Thymus (tissue), 11 donors: ENCODE measurements around the gene KCTD21. TPM values are rescaled to one million over a fixed set of nuclear protein-coding genes. Genes with fewer than 3 reads are reported as not detected.

Experiments used
- DNase-seq, 9 donors: peaks; one replicate each; pipeline ENCODE4 v3.0.0-alpha.2; 2013; ENCODE audit warnings: low spot score in 9 of 9, low read depth in 6 of 9, missing footprints in 1 of 9
- H3K27ac ChIP-seq, 2 donors: one replicate each; pipeline ENCODE4 v1.5.1; 2013; ENCODE audit warnings: control low read depth in 1 of 2, low read depth in 1 of 2, low read length in 1 of 2, mild to moderate bottlenecking in 1 of 2, moderate library complexity in 1 of 2
- H3K27me3 ChIP-seq, 2 donors: one replicate each; pipeline ENCODE4 v1.5.1; 2013; ENCODE audit warnings: low read length in 1 of 2; ENCODE audit not compliant: control insufficient read depth in 2 of 2, insufficient read depth in 1 of 2
- H3K36me3 ChIP-seq, 2 donors: one replicate each; pipeline ENCODE4 v1.5.1; 2013; ENCODE audit warnings: low read length in 1 of 2, mild to moderate bottlenecking in 1 of 2, moderate library complexity in 1 of 2; ENCODE audit not compliant: control insufficient read depth in 2 of 2, insufficient read depth in 2 of 2
- H3K4me1 ChIP-seq, 2 donors: one replicate each; pipeline ENCODE4 v1.5.1; 2013; ENCODE audit warnings: low read length in 2 of 2; ENCODE audit not compliant: control insufficient read depth in 2 of 2, insufficient read depth in 2 of 2
- H3K4me3 ChIP-seq, 2 donors: one replicate each; pipeline ENCODE4 v1.5.1; 2013; ENCODE audit warnings: low read length in 2 of 2, control low read depth in 1 of 2, mild to moderate bottlenecking in 1 of 2
- H3K9me3 ChIP-seq, 2 donors: one replicate each; pipeline ENCODE4 v1.5.1; 2013; ENCODE audit warnings: low read length in 1 of 2, mild to moderate bottlenecking in 1 of 2; ENCODE audit not compliant: control insufficient read depth in 2 of 2, insufficient read depth in 1 of 2
- WGBS: extraction: QIAGEN DNeasy Blood & Tissue Kit; methylation state at CpG from one replicate; pipeline ENCODE4 v1.1.7; 2013; 5-methylcytosine and 5-hydroxymethylcytosine counted together
- polyA plus RNA-seq: library from polyadenylated mRNA; stranded (reverse); fragments of 200-250 nt; gene quantifications from one replicate; pipeline ENCODE4 v1.2.3, GENCODE V29; 2013
- total RNA-seq: library from RNA; stranded (reverse); fragments of 120-200 nt; gene quantifications from one replicate; pipeline ENCODE4 v1.2.4, GENCODE V29; 2013
- donor health status: healthy.

KCTD21 gene
- total and polyA plus RNA-seq, 2 donors: 3.7 to 5.6 TPM

DNA sequence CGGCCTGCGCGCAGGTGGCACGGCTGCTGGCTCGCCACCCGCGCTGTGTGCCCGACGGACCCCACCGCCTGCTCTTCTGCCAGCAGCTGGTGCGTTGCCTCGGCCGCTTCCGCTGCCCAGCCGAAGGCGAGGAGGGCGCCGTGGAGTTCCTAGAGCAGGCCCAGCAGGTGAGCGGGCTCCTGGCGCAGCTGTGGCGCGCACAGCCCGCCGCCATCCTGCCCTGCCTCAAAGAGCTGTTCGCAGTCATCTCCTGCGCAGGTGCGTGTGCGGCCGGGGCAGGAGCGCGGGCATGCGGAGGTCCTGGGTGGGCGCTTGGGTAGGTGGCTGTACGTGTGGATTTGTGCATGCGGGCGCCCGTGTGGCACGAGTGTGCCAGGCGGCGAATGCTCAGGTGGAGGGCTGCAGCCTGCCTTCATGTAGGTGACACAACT lies 8.2 kb upstream of the KCTD21 start:
- H3K36me3 ChIP-seq: peaks cover 18 to 32% of the 10 kb centered on the region in 2 donors
- peaks cover 1 to 5% of the 10 kb centered on the region in 2 donors for H3K9me3 ChIP-seq
- H3K4me1 ChIP-seq: peaks cover 22 to 68% of the 10 kb centered on the region in 2 donors
- no peak overlapping the region for H3K4me3 ChIP-seq
- WGBS: 93% methylated on average over 40 of the region's 40 CpGs
- no peak overlapping the region for H3K27ac ChIP-seq
- DNase-seq: peak in 1 of 9 donors; percentile 35
- H3K27me3 ChIP-seq: peaks cover 0 to 2% of the 10 kb centered on the region in 2 donors

DNA sequence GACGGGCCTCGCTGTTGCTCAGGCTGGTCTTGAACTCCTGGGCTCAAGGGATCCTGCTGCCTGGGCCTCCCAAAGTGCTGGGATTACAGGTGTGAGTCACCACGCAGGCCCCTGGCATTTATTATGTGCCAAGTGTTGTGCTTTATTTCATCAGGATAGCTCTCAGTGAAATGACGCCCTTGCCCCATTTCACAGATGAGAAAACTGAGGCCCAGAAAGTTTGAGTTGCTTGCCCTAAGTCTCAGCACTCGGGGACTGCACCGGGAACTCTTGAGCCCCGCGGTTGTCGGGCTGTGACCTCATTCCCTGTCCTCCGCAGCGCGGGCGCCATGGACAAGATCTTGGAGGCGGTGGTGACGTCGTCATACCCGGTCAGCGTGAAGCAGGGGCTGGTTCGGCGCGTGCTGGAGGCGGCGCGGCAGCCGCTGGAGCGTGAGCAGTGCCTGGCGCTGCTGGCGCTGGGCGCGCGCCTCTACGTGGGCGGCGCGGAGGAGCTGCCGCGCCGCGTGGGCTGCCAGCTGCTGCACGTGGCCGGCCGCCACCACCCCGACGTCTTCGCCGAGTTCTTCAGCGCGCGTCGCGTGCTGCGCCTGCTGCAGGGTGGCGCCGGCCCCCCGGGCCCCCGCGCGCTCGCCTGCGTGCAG lies 7.6 kb upstream of the KCTD21 start:
- Histone ChIP-seq H3K4me1 (peaks cover 15 to 62% of the 10 kb centered on the region in 2 donors), H3K9me3 (peaks cover 1 to 5% of the 10 kb centered on the region in 2 donors), H3K27me3 (peaks cover 0 to 2% of the 10 kb centered on the region in 2 donors), H3K36me3 (peaks cover 16 to 30% of the 10 kb centered on the region in 2 donors), H3K27ac (no peak overlapping the region), H3K4me3 (no peak overlapping the region)
- WGBS: 74% methylated on average over 60 of the region's 60 CpGs
- DNase-seq: peak in 1 of 9 donors; percentile 43

DNA sequence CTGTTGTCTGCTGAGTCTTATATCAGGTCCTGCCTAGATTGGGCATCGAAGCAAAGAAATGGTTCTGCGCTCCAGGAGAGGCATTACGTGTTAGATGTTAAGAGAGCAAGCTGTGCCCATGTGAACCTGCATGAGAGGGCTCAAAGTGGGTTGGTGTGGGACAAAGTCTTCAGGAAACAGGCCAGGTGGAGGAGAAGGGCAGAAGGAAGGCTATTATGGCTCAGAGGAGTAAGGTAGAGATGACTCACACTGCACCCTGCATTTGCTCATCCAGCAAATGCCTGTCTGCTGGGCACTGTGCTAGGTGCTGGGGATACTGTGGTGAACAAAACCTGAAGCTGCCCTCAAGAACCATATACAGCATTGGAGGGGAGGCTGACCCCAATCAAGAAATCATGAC lies 6.1 kb upstream of the KCTD21 start:
- H3K36me3 ChIP-seq: peaks cover 7 to 21% of the 10 kb centered on the region in 2 donors
- peaks cover 0 to 2% of the 10 kb centered on the region in 2 donors for H3K27me3 ChIP-seq
- no peak for DNase-seq
- WGBS: 97% methylated on average over 3 of the region's 3 CpGs
- H3K9me3 ChIP-seq: peaks cover 1 to 5% of the 10 kb centered on the region in 2 donors
- H3K27ac ChIP-seq: no peak overlapping the region
- H3K4me1 ChIP-seq: peaks cover 17 to 60% of the 10 kb centered on the region in 2 donors
- H3K4me3 ChIP-seq: no peak overlapping the region

DNA sequence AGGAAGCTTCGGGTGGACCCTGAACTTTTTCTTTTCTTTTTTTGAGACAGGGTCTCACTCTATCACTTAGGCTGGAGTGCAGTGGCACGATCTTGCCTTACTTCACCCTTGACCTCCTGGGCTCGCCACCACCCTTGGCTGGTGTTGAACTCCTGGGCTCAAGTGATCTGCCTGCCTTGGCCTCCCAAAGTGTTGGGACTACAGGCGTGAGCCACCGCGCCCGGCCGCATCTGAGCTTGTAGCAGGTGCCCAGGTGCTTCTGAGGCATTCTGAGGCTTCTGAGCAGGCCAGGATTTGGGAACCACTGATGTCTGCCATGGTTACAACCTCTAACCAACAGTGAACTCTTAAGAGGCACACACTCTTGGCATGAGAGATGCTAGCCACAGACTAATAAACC lies 5.4 kb upstream of the KCTD21 start:
- no peak for DNase-seq
- Histone ChIP-seq H3K4me3 (no peak overlapping the region), H3K27ac (no peak overlapping the region), H3K27me3 (peaks cover 0 to 2% of the 10 kb centered on the region in 2 donors), H3K9me3 (peaks cover 1 to 5% of the 10 kb centered on the region in 2 donors), H3K36me3 (peaks cover 7 to 17% of the 10 kb centered on the region in 2 donors), H3K4me1 (peaks cover 20 to 62% of the 10 kb centered on the region in 2 donors)
- WGBS: 97% methylated on average over 8 of the region's 8 CpGs

DNA sequence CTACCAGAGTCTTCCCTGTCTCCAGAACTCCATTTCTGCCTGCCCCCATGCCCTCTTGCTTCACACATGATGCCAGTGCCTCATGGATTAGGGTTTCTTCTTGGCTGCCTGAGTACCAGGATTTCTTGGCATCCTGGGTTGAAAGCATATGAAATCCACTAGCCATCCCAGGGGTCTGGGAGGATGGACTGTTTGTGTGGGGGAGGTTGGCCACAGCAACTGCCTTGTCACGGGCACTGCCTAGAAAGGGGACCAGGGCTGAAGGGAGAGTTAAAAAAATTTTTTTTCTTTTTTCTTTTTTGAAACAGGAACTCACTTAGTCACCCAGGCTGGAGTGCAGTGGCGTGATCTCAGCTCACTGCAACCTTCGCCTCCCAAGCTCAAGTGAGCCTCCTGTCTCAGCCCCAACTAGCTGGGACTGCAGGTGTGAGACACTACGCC lies 4.5 kb upstream of the KCTD21 start:
- Histone ChIP-seq H3K27me3 (peaks cover 0 to 2% of the 10 kb centered on the region in 2 donors), H3K36me3 (peaks cover 6 to 12% of the 10 kb centered on the region in 2 donors), H3K4me3 (no peak overlapping the region), H3K9me3 (peaks cover 1 to 5% of the 10 kb centered on the region in 2 donors), H3K27ac (peak overlapping the region in 1 of 2 donors; percentile 55), H3K4me1 (peaks cover 20 to 62% of the 10 kb centered on the region in 2 donors)
- DNase-seq: peak in 1 of 9 donors; percentile 42
- 78% methylated on average over 4 of the region's 4 CpGs for WGBS

DNA sequence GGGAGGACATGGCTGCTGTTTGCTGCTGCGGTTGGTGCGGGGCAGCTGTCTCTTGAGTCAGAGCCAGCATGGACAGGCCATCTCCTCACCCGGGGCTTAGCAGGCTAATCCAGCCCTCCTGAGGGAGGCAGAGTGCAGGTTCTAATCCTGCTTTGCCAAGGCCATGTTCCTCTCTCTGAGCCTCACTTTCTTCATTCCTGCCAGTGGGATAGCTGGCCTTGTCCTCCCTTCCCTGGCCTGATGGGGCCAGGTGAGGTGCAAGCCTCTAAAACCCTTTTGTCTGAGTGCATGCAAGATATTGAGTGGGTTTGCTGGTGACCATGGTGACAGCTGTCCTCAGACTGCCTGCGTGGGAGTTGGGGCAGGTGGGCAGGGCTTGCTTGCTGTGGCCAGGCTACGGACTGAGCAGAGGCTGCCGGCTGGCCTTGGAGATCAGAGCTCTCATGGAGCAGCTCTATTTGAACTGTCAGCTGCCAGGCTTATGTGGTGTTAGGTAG lies 3.8 kb upstream of the KCTD21 start:
- Histone ChIP-seq H3K36me3 (peaks cover 3 to 8% of the 10 kb centered on the region in 2 donors), H3K27me3 (peaks cover 0 to 2% of the 10 kb centered on the region in 2 donors), H3K4me3 (no peak overlapping the region), H3K27ac (no peak overlapping the region), H3K9me3 (peaks cover 1 to 5% of the 10 kb centered on the region in 2 donors), H3K4me1 (peaks cover 20 to 62% of the 10 kb centered on the region in 2 donors)
- WGBS: 95% methylated on average over 6 of the region's 6 CpGs
- DNase-seq: no peak

DNA sequence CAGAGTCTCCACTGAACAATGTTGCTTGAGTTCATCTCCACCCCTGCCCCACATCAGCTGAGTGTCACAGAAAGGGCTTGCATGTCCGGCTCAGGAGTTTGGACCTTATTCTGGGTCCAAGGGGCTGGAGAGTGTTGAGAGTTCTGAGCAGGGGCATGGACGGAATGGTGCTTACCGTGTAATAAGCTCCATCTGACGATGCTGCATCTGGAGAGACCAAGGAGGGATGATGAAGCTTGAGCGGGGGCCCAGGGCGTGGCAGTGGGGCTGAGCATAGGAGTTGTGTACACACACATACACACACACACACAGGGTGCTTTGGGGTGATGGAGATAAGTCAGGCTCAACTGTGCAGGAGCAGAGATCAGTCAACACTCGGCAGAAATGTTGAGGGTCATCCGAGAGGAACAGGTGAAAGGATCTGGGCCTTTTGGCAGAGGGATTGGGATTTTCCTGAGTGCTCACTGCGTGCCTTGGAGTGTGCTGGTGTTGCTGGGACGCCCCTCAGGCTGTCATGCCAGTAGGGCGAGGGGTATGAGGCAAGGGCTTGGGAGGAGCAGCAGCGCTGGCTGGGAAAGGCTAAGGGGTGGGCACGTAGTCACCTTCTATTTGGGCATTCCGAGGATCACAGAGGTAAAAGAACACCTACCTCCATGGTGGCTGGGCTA lies 2.6 kb upstream of the KCTD21 start:
- peaks cover 0 to 3% of the 10 kb centered on the region in 2 donors for H3K36me3 ChIP-seq
- no peak for DNase-seq
- peaks cover 0 to under 1% of the 10 kb centered on the region in 2 donors for H3K27me3 ChIP-seq
- peaks cover 0 to 3% of the 10 kb centered on the region in 2 donors for H3K9me3 ChIP-seq
- H3K27ac ChIP-seq: no peak overlapping the region
- H3K4me1 ChIP-seq: peaks cover 20 to 58% of the 10 kb centered on the region in 2 donors
- no peak overlapping the region for H3K4me3 ChIP-seq
- WGBS: 96% methylated on average over 14 of the region's 14 CpGs

DNA sequence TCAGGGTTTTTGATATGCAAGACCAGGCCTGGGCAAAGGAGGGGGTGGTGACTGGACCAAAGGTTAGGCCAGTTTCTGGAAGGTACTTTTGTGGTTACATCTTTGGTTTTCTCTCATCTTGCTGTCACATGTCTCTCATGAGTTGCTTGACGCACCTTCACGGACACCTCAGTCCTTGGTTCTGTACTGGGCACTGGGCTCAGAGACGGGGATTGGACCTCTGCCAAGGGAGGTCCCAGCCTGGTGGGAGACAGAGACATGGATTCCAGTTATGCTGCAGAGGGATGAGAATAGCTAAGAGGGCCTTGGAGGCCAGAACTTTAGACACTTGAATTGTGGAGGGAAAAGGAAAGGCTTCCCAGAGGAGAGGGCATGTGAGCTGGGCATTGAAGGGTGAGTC lies 1.9 kb upstream of the KCTD21 start:
- 84% methylated on average over 3 of the region's 3 CpGs for WGBS
- H3K4me3 ChIP-seq: no peak overlapping the region
- H3K36me3 ChIP-seq: peaks cover 0 to 3% of the 10 kb centered on the region in 2 donors
- peaks cover 20 to 52% of the 10 kb centered on the region in 2 donors for H3K4me1 ChIP-seq
- DNase-seq: no peak
- H3K9me3 ChIP-seq: no peaks in the 10 kb centered on the region
- no peaks in the 10 kb centered on the region for H3K27me3 ChIP-seq
- H3K27ac ChIP-seq: no peak overlapping the region

DNA sequence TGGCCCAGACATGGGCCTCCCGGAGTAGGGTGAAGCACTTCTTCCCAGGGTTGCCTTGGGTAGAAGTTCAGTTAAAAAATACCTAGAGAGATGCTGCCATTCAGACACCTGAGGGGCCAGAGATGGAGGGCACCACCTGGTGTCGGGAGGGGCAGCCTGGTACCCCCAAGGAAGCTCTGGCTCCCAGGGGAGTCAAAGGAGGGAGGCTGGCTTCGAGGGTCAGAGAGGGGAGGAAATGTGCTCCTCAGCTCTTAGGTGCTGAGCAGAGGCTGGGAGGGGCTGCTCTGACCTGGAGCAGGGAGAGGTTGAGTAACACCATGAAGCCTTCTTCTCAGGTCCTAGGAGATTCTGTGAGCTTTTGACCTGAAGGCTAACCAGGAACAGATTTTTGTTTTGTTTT lies 1.4 kb upstream of the KCTD21 start:
- Histone ChIP-seq H3K4me3 (peak overlapping the region; percentile 87 to 95), H3K9me3 (no peaks in the 10 kb centered on the region), H3K27ac (peak overlapping the region in 1 of 2 donors; percentile 46), H3K27me3 (no peaks in the 10 kb centered on the region), H3K36me3 (peaks cover 0 to 3% of the 10 kb centered on the region in 2 donors), H3K4me1 (peaks cover 20 to 50% of the 10 kb centered on the region in 2 donors)
- WGBS: 69% methylated on average over 3 of the region's 3 CpGs
- DNase-seq: no peak
